Mesendoderm (in vitro differentiated cells): ENCODE measurements around the gene TP63.

ENCODE experiments used
- DNase-seq: peaks from one replicate; pipeline ENCODE4 v3.0.0; 2013
- H2AK5ac ChIP-seq: 2 replicates; pipeline ENCODE4 v1.6.1; 2013; ENCODE audit warnings: low read length, inconsistent platforms
- H2BK120ac ChIP-seq: 2 replicates; pipeline ENCODE4 v1.6.1; 2013; ENCODE audit warnings: low read depth, mild to moderate bottlenecking, low read length, moderate library complexity, mixed read lengths
- H2BK15ac ChIP-seq: replicated peaks from 2 replicates; pipeline ENCODE4 v1.6.1; 2013; ENCODE audit warnings: low read depth, mild to moderate bottlenecking, moderate library complexity
- H2BK5ac ChIP-seq: 2 replicates; pipeline ENCODE4 v1.6.1; 2013; ENCODE audit warnings: low read length, inconsistent platforms
- H3K18ac ChIP-seq: 2 replicates; pipeline ENCODE4 v1.6.1; 2013; ENCODE audit warnings: mild to moderate bottlenecking, low read length, mixed read lengths
- H3K23ac ChIP-seq: one replicate; pipeline ENCODE4 v1.6.1; 2013; ENCODE audit warnings: low read length
- H3K27ac ChIP-seq: 2 replicates; pipeline ENCODE4 v1.5.1; 2013; ENCODE audit warnings: low read depth, mild to moderate bottlenecking, inconsistent platforms, low read length, moderate library complexity
- H3K27me3 ChIP-seq: 2 replicates; pipeline ENCODE4 v1.6.1; 2013; ENCODE audit warnings: low read length, control low read depth, mild to moderate bottlenecking, inconsistent platforms; ENCODE audit not compliant: insufficient read depth, poor library complexity
- H3K36me3 ChIP-seq: 2 replicates; pipeline ENCODE4 v1.6.1; 2013; ENCODE audit warnings: low read length, inconsistent platforms; ENCODE audit not compliant: control insufficient read depth, insufficient read depth
- H3K4ac ChIP-seq: one replicate; pipeline ENCODE4 v1.6.1; 2013; ENCODE audit warnings: low read depth, mild to moderate bottlenecking, low read length, moderate library complexity
- H3K4me1 ChIP-seq: 2 replicates; pipeline ENCODE4 v1.6.1; 2013; ENCODE audit warnings: low read depth, low read length, inconsistent platforms; ENCODE audit not compliant: control insufficient read depth
- H3K4me2 ChIP-seq: 2 replicates; pipeline ENCODE4 v1.6.1; 2013; ENCODE audit warnings: low read length
- H3K4me3 ChIP-seq: 2 replicates; pipeline ENCODE4 v1.5.1; 2013; ENCODE audit warnings: mild to moderate bottlenecking, low read length
- H3K56ac ChIP-seq: one replicate; pipeline ENCODE4 v1.6.1; 2013; ENCODE audit warnings: low read length
- H3K79me1 ChIP-seq: 2 replicates; pipeline ENCODE4 v1.6.1; 2013; ENCODE audit warnings: low read length, inconsistent platforms
- H3K79me2 ChIP-seq: 2 replicates; pipeline ENCODE4 v1.6.1; 2013; ENCODE audit warnings: mild to moderate bottlenecking, low read length; ENCODE audit not compliant: control insufficient read depth, insufficient read depth
- H3K9ac ChIP-seq: 2 replicates; pipeline ENCODE4 v1.6.1; 2013; ENCODE audit warnings: low read length, inconsistent platforms
- H4K5ac ChIP-seq: one replicate; pipeline ENCODE4 v1.6.1; 2013; ENCODE audit warnings: low read length
- H4K8ac ChIP-seq: one replicate; pipeline ENCODE4 v1.6.1; 2013; ENCODE audit warnings: low read depth, mild to moderate bottlenecking, control low read depth, low read length, moderate library complexity
- WGBS: extraction: QIAGEN DNeasy Blood & Tissue Kit; methylation state at CpG from one replicate; pipeline ENCODE4 v1.1.7; 2013; ENCODE audit warnings: low lambda C conversion rate, missing lambda C conversion rate; ENCODE audit not compliant: insufficient coverage; ENCODE audit errors: extremely low coverage; 5-methylcytosine and 5-hydroxymethylcytosine counted together

The TP63 gene

DNA sequence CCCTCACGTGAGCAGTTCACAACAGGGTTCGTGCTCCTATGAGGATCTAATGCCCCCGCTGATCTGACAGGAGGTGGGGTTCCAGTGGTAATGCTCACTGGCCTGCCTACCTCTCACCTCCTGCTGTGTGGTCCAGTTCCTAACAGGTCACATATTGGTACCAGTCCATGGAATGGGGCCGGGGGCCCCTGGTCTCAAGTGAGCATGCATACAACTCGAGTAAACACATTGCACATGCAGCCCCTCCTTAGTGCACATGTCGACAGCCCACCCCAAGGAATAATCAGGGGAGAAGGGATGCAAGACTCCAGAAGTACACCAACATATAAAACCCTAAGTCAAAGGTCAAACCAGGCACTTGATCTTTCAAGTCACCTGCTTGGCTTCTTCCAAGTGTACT is 127.0 kb downstream of the TP63 start:
- Histone ChIP-seq H2AK5ac (no peak overlapping the region), H2BK120ac (no peak overlapping the region), H4K5ac (no peak overlapping the region), H4K8ac (no peak overlapping the region), H3K36me3 (no peaks in the 10 kb centered on the region), H3K4me1 (no peaks in the 10 kb centered on the region), H3K27ac (no peak overlapping the region), H3K27me3 (no peaks in the 10 kb centered on the region), H3K9ac (no peak overlapping the region), H3K23ac (no peak overlapping the region), H3K4ac (no peak overlapping the region), H2BK5ac (no peak overlapping the region), H2BK15ac (no peak overlapping the region), H3K4me2 (no peak overlapping the region), H3K4me3 (no peak overlapping the region), H3K79me1 (no peaks in the 10 kb centered on the region), H3K56ac (no peak overlapping the region), H3K18ac (no peak overlapping the region), H3K79me2 (no peaks in the 10 kb centered on the region)
- no CpG with 5 or more reads among the region's 6 CpGs for WGBS
- DNase-seq, result no peak

DNA sequence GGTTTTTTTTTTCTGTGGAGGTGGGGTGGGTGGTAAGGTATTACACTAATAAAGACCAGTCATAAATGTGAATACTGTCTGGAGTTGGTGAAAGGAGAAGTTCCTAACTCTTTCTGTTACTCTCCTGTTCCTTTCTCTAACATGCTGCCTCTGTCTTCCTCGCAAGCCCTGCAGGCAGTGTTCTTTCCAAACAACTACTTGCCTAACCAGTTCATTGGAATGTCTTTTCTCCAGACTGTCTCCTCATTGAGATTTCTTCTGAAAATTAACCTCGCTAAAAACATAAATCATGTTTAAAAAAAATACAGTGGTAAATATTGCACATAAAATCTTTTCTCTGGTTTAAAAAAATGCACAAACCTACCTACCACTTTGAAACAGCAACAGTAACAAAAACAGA is 135.2 kb downstream of the TP63 start:
- Histone ChIP-seq H4K8ac (no peak overlapping the region), H3K18ac (no peak overlapping the region), H3K4ac (no peak overlapping the region), H3K4me1 (no peaks in the 10 kb centered on the region), H2BK120ac (no peak overlapping the region), H3K79me2 (no peaks in the 10 kb centered on the region), H3K79me1 (no peaks in the 10 kb centered on the region), H2AK5ac (no peak overlapping the region), H3K4me2 (no peak overlapping the region), H3K9ac (no peak overlapping the region), H3K23ac (no peak overlapping the region), H3K4me3 (no peak overlapping the region), H4K5ac (no peak overlapping the region), H2BK5ac (no peak overlapping the region), H2BK15ac (no peak overlapping the region), H3K27me3 (no peaks in the 10 kb centered on the region), H3K56ac (no peak overlapping the region), H3K36me3 (no peaks in the 10 kb centered on the region), H3K27ac (no peak overlapping the region)
- DNase-seq, result peak; percentile 74
- no CpG with 5 or more reads among the region's 2 CpGs for WGBS

DNA sequence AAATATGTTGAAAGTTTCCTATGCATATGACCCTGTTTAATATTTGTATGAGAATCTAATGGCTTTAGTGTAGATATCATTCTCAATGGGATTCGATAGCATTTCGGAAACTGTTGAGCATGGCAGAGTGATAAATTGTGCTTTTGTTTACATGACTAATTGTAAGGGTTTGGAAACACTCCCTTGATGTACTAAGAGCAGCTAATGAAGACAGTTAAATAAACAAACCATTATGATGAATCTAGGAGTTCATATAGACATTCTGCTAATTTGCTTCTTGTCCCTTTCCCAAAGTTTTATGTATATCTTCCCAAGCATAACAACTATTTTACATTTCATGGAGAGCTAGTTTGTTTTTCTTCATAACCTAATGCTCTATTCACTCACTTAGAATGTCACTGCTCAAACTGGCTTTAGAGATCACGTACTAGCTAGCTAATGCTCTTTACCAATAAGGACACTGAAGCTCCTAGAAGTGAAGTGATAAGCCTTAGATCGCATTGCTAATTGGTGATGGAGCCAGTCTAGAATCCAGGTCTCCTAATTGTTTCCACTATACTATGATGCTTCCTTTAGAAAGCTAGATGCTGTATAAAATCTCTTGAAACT is 140.8 kb downstream of the TP63 start:
- H3K56ac ChIP-seq, result no peak overlapping the region
- H3K4me3 ChIP-seq, result no peak overlapping the region
- no peak overlapping the region for H4K8ac ChIP-seq
- no peak overlapping the region for H2AK5ac ChIP-seq
- H3K27me3 ChIP-seq, result peaks cover 4% of the 10 kb centered on the region
- H3K18ac ChIP-seq, result no peak overlapping the region
- no peak for DNase-seq
- no peak overlapping the region for H2BK120ac ChIP-seq
- H2BK5ac ChIP-seq, result no peak overlapping the region
- no CpG with 5 or more reads among the region's 4 CpGs for WGBS
- no peaks in the 10 kb centered on the region for H3K4me1 ChIP-seq
- H3K27ac ChIP-seq, result no peak overlapping the region
- no peak overlapping the region for H3K9ac ChIP-seq
- no peaks in the 10 kb centered on the region for H3K36me3 ChIP-seq
- H3K79me1 ChIP-seq, result no peaks in the 10 kb centered on the region
- no peak overlapping the region for H3K4ac ChIP-seq
- H2BK15ac ChIP-seq, result no peak overlapping the region
- H3K23ac ChIP-seq, result no peak overlapping the region
- no peak overlapping the region for H4K5ac ChIP-seq
- no peak overlapping the region for H3K4me2 ChIP-seq
- H3K79me2 ChIP-seq, result no peaks in the 10 kb centered on the region

DNA sequence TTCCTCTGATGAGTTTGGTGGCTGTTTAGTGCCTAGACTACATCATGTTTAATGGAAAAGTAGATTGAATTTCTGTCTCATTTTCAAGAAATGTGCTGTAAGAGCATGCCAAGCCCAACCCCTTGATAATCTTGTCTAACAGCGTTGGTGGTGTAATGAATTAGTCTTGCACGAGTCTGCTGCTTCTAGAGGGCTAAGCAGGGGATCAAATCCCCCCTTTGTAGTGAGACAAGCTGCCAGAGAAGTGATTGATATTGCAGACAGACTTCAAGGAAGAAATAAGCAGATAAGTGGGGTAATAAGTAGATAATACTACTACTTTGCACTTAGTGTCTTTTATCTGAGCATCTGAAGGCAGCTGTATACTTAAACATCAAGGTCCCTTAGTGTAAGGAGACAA is 141.4 kb downstream of the TP63 start:
- DNase-seq, result no peak
- Histone ChIP-seq H4K5ac (no peak overlapping the region), H3K36me3 (no peaks in the 10 kb centered on the region), H3K56ac (no peak overlapping the region), H3K9ac (no peak overlapping the region), H2AK5ac (no peak overlapping the region), H2BK120ac (no peak overlapping the region), H3K23ac (no peak overlapping the region), H3K27me3 (peaks cover 4% of the 10 kb centered on the region), H2BK15ac (no peak overlapping the region), H3K4ac (no peak overlapping the region), H2BK5ac (no peak overlapping the region), H3K27ac (no peak overlapping the region), H3K4me3 (no peak overlapping the region), H3K4me2 (no peak overlapping the region), H3K18ac (no peak overlapping the region), H3K79me2 (no peaks in the 10 kb centered on the region), H3K79me1 (no peaks in the 10 kb centered on the region), H3K4me1 (no peaks in the 10 kb centered on the region), H4K8ac (no peak overlapping the region)
- WGBS, result no CpG with 5 or more reads among the region's 2 CpGs

DNA sequence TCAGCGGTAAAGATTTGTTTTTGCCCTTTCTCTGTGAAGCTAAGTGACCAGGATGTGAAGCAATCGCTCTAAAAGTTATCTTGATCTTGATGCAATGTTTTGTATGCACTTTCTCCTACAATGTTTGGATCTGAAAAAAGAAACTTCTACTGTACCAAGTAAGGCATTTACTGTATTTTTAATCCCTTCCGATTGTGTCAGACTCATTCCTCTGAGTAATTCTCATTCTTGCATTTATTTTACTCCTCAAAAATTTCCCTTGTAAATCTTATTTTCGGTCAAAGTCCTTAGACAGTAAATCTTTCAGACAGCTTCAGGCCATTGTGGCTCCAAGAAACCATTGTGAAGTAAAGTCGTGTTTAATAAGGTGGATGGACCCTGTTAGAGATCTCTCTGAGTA is 141.9 kb downstream of the TP63 start:
- Histone ChIP-seq H4K8ac (no peak overlapping the region), H3K56ac (no peak overlapping the region), H3K79me2 (no peaks in the 10 kb centered on the region), H3K4me3 (no peak overlapping the region), H3K23ac (no peak overlapping the region), H3K4ac (no peak overlapping the region), H3K36me3 (no peaks in the 10 kb centered on the region), H2BK15ac (no peak overlapping the region), H3K9ac (no peak overlapping the region), H4K5ac (no peak overlapping the region), H3K79me1 (no peaks in the 10 kb centered on the region), H3K4me1 (no peaks in the 10 kb centered on the region), H3K27ac (no peak overlapping the region), H2AK5ac (no peak overlapping the region), H2BK5ac (no peak overlapping the region), H3K18ac (no peak overlapping the region), H3K4me2 (no peak overlapping the region), H3K27me3 (peaks cover 4% of the 10 kb centered on the region), H2BK120ac (no peak overlapping the region)
- no peak for DNase-seq
- WGBS, result no CpG with 5 or more reads among the region's 5 CpGs

DNA sequence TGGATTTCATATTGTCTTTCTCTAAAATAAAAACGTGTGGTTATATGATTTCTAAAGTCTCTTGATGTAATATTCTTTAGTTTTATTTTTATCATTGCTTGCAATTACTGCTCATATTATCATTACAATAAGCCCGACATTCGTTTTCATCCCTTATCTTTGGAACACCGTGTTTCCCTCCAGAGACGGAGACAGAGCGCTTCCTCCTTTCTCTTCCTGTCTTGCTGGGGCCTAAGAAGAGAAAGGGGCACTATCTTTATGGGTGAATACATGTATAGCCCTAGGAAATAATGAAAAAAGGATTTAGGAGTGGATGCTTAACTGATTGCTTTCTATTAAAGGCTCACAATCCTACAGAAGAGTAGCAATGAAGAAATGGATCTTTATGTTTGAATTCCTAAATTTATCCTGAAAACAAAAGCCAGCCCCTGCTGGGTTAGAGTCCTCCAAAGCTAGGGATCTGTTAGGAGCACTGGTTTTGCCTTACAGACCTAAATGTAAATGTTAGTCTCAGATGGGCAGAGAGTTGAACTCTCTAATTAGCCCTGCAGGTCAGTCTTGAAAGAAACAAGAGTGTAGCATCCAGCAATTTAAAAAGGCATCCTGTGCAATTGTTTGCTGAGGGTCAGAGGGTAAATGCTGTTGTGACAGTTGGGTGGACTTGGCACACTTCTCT is 145.1 kb downstream of the TP63 start:
- Histone ChIP-seq H3K4me3 (no peak overlapping the region), H3K27me3 (peaks cover 4% of the 10 kb centered on the region), H3K27ac (no peak overlapping the region), H3K4me2 (no peak overlapping the region), H3K4me1 (no peaks in the 10 kb centered on the region), H4K8ac (no peak overlapping the region), H2AK5ac (no peak overlapping the region), H4K5ac (no peak overlapping the region), H3K18ac (no peak overlapping the region), H3K36me3 (no peaks in the 10 kb centered on the region), H3K4ac (no peak overlapping the region), H3K23ac (no peak overlapping the region), H3K56ac (no peak overlapping the region), H2BK5ac (no peak overlapping the region), H2BK120ac (no peak overlapping the region), H3K79me2 (no peaks in the 10 kb centered on the region), H3K79me1 (no peaks in the 10 kb centered on the region), H2BK15ac (no peak overlapping the region), H3K9ac (no peak overlapping the region)
- WGBS, result no CpG with 5 or more reads among the region's 6 CpGs
- no peak for DNase-seq
